Activated CD8-positive, alpha-beta memory T cell treated with anti-CD3 and anti-CD28 coated beads, Interleukin-2, amount 50 U/mL, for 48 hours (primary cell): ENCODE results near the gene HAS3.
"Not testable (repeated sequence)": the region's sequence is repeated elsewhere in the genome, so short reads cannot be mapped to it uniquely, and the experiment has no call there.

Experiments used
- DNase-seq: peaks from one replicate; pipeline ENCODE4 v3.0.0-alpha.2; 2020

Gene HAS3

GRCh38 chr16:69105501-69106361, at the start of gene HAS3:
TSS of gene HAS3 (plus strand) at chr16:69105653. CDS start at chr16:69109396, 3,743 bp downstream.
- peak; percentile 74 for DNase-seq

- DNase-seq, result no peak
These were observed 49.5 kb upstream of the HAS3 start for GRCh38 chr16:69055980-69056379.

- no peak for DNase-seq
These were observed 49.0 kb upstream of the HAS3 start for GRCh38 chr16:69056421-69056820.

- DNase-seq, result no peak
These were observed 47.8 kb upstream of the HAS3 start for GRCh38 chr16:69057400-69058378.

GRCh38 chr16:69063491-69063890, 42.0 kb upstream of the HAS3 start:
- not testable (repeated sequence) for DNase-seq

- no peak for DNase-seq
These were observed 41.2 kb upstream of the HAS3 start for GRCh38 chr16:69064124-69064763.

GRCh38 chr16:69064764-69065313, 40.6 kb upstream of the HAS3 start:
- DNase-seq, result no peak

GRCh38 chr16:69069504-69069903, 35.9 kb upstream of the HAS3 start:
- DNase-seq, result no peak

GRCh38 chr16:69071036-69071435, 34.4 kb upstream of the HAS3 start:
- DNase-seq, result no peak

- DNase-seq, result no peak
These were observed 32.8 kb upstream of the HAS3 start for GRCh38 chr16:69072640-69072974.

GRCh38 chr16:69073181-69073702, 32.2 kb upstream of the HAS3 start:
- DNase-seq, result no peak

- DNase-seq, result no peak
These were observed 28.2 kb upstream of the HAS3 start for GRCh38 chr16:69077251-69077650.

- no peak for DNase-seq
These were observed 27.4 kb upstream of the HAS3 start for GRCh38 chr16:69078073-69078472.

- no peak for DNase-seq
These were observed 25.8 kb upstream of the HAS3 start for GRCh38 chr16:69079697-69080096.

- no peak for DNase-seq
These were observed 22.0 kb upstream of the HAS3 start for GRCh38 chr16:69083306-69083941.

- DNase-seq, result no peak
These were observed 21.2 kb upstream of the HAS3 start for GRCh38 chr16:69084289-69084688.

GRCh38 chr16:69085032-69085695, 20.3 kb upstream of the HAS3 start:
- no peak for DNase-seq

GRCh38 chr16:69087161-69087581, 18.3 kb upstream of the HAS3 start:
- DNase-seq, result no peak

GRCh38 chr16:69088684-69089083, 16.8 kb upstream of the HAS3 start:
- DNase-seq, result no peak

- DNase-seq, result peak; percentile 63
These were observed 16.2 kb upstream of the HAS3 start for GRCh38 chr16:69089091-69089910.

GRCh38 chr16:69093974-69094373, 11.5 kb upstream of the HAS3 start:
- DNase-seq, result no peak
